HL-60/S4 (cell line): ENCODE measurements around the gene MAGED1.

Source experiments
- in situ Hi-C: fragments of 300-500 bp; cut with MboI; formaldehyde crosslinking; loops from 2 replicates; pipeline ENCODE4 v1.14.3; 2022; ENCODE audit warnings: low sequenced_read_pairs

Gene MAGED1, protein sequence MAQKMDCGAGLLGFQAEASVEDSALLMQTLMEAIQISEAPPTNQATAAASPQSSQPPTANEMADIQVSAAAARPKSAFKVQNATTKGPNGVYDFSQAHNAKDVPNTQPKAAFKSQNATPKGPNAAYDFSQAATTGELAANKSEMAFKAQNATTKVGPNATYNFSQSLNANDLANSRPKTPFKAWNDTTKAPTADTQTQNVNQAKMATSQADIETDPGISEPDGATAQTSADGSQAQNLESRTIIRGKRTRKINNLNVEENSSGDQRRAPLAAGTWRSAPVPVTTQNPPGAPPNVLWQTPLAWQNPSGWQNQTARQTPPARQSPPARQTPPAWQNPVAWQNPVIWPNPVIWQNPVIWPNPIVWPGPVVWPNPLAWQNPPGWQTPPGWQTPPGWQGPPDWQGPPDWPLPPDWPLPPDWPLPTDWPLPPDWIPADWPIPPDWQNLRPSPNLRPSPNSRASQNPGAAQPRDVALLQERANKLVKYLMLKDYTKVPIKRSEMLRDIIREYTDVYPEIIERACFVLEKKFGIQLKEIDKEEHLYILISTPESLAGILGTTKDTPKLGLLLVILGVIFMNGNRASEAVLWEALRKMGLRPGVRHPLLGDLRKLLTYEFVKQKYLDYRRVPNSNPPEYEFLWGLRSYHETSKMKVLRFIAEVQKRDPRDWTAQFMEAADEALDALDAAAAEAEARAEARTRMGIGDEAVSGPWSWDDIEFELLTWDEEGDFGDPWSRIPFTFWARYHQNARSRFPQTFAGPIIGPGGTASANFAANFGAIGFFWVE

DNA sequence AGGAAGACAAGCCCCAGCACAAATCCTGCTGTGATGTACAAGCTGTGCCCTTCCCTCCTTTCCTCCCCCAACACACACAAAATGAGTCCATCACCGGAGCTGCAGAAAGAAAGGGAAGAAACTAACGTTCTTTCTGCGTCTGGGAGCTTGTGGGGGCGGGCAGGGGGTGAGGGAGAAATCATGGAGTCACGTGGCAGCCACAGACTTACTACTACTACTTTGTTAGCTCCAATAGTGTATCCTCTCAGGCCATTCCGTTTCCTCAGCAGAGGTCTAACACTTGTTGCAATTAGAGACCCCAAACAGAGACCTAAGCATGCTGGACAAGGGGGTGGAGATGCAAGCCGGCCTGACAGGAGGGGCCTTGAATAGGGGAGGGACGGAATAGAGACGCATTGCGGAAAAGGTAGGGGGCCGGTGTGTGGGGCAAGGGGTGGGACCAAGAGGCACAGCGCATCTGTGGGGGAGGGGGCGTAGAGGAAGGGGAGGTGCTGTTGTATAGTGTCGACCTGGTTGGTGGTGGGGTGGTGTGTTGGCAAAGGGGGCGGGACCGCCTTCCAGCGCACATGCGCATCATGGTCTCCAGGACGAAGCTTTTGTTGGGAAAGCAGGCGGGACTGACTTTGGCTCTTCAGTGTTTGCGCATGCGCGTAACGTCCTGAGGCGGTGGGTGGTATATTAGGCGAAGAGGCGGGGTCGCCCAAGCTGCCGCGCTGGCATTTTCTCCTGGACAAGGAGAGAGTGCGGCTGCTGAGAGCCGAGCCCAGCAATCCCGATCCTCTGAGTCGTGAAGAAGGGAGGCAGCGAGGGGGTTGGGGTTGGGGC lies at the start of gene MAGED1:
TSS of gene MAGED1 (plus strand) at position 703 of the 825 bp plus-strand sequence. CDS start 682 bp downstream, outside the sequence.
- in situ Hi-C loops: no loop called here

DNA sequence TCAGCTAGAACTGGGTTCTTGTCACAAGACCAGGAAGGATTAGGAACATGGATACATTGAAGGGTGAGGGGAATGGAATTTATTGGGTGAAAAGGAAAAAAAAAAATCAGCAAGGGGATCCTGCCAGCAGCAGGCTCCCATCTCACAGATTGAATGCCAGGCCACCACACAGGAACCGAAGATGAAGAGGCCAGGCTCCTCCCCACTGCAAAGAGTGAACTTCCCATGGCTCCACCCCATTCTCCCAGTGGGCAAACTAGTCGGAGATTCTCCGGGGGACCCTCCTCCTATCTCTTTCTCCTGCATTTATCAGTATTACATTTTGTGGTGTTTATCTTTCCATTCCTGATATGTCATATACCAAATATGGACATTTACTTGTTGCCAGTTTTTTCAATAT lies 46.0 kb upstream of the MAGED1 start:
- in situ Hi-C loops: no loop called here

DNA sequence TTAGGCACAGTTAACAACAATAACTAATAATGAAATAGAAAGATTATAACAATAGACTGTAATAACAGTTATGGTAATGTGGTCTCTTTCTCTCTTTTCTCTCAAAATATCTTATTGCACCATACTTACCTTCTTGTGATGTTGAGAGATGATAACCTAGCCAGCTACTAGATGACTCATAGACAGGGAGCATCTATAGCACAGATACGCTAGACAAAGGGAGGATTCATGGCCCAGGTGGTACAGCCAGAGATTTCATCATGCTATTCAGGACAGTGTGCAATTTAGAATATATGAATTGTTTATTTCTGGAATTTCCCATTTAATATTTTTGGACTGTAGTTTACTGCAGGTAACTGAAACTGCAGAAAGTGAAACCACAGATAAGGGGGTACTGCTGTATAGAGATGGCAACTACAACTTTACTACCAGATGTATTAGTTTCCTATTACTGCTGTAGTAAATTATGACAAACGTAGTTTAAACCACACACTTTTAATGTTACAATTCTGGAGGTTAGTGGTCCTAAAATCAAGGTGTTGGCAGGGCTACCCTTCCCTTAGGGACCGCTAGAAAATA lies 41.8 kb upstream of the MAGED1 start:
- in situ Hi-C loops: no loop called here

DNA sequence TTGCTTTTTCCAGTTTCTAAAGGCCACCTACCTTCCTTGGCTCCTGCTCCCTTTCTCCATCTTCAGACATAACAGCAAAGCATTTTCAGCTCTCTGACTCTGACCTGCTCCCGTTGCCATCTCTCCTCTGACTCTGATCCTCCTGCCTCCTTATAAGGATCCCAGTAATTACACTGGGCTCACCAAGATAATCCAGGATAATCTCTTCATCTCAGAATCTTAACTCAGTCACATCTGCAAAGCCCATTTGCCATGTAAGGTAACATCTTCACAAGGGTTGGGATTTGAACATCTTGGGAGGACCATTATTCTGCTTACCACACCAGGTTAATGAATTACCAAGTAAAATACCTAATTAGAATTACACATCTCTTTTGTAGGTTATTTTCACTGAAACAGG lies 41.3 kb upstream of the MAGED1 start:
- in situ Hi-C loops: no loop called here

DNA sequence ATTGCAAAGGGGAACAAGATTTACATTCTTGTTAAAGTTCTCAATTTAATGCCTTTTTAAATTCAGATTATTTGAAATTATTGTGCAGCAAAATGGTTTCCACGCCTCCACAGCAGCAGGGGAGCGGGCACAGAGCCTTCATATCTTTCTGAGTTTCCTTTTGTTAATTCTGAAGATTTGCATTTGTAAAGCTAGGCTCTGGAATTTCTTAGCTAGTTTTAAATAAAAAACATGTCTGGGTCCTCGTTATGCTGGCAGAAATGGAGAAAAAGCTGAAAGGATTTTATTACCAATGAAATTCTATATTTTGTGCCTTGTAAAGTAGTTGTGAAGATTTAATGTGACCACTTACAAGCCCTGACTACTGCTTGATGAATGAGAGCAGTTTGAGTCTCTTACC lies 40.8 kb upstream of the MAGED1 start:
- in situ Hi-C loops: no loop called here

DNA sequence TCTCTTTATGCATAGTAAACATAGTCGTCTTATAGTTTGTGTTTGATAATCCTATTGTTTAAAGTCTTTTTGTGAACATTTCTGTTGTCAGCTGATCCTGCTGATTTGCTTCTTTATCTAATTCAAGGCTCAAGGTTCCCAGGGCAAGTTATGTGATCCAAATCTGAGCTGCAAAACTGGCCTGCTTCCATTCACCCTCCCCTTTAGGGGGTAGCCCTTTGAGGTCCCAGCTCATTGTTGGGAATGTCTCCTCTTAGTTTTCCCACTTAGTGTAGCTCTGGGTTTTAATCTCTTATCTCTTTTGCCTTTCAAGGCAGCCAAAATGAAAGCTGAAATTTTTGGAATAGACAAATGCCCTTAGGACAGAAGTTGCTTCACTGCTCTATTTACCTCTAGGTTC lies 40.2 kb upstream of the MAGED1 start:
- in situ Hi-C loops: no loop called here

DNA sequence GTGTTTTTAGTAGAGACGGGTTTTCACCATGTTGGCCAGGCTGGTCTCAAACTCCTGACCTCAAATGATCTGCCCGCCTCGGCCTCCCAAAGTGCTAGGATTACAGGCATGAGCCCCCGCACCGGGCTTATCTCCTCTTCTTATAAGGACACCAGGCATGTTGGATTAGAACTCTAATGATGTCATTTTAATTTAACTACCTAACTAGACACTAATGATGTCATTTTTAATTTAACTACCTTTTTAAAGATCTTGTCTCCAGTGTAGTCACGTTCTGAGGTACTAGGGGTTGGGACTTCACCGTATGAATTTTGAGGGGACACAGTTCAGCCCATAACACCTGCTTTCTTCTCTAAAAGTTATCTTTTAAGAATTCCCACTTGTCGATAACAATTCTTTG lies 37.7 kb upstream of the MAGED1 start:
- in situ Hi-C loops: no loop called here

DNA sequence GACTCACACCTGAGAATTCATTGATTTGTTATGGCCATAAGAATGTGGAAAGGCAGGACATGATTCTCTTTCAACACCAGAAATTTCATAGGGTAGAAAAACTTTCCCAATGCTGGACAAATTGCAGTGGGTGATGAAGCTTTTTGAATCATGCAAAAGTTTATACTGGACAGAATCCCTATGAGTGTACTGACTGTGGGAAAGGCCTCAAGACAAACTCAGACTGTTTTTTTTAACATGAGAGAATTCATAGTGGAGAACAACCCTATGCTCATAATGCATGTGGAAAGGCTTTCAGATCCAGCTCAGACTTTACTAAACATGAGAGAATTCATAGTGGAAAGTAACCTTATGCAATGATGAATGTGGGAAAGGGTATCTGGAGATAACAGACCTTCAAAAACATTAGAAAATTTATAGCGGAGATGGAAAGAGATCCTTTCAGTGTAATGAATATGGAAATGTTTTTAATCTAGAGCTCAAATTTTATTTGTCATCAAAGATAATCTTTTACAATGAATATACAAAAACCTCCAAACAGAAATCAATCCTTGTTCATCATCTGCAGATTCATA lies 36.2 kb upstream of the MAGED1 start:
- in situ Hi-C loops: no loop called here

DNA sequence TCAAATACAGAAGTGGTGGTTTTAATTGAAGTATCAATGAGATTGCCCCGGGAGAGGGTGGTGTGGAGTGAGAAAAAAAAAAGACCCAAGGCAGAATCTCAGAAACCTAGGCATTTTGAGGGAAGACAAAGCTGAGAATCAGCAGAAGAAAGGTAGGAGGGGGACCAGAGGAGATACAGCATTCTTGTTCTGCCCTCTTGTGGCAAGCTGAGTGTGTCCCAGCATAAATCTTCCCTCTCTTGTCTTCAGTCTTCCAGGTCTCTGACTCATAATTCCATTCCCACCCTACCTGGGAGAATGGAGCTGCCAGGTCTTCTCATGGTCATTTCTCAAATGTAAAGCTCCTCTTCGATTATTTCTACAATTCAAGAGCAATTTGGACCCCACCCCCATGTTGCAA lies 32.7 kb upstream of the MAGED1 start:
- in situ Hi-C loops: no loop called here

DNA sequence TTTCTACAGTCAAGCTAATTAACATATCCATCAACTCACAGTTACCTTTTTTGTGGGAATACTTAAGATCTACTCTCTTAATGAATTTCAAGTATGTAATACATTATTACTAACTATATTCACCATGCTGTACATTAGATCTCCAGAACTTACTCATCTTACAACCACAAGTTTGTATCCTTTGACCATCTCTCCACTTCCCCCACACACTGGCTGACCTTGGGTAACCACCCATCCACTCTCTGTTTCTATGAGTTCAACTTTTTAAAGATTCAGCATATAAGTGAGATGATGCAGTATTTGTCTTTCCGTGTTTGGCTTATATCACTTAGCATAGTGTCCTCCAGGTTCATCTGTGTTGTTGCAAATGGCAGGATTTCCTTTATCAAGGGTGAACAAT lies 30.5 kb upstream of the MAGED1 start:
- in situ Hi-C loops: no loop called here

DNA sequence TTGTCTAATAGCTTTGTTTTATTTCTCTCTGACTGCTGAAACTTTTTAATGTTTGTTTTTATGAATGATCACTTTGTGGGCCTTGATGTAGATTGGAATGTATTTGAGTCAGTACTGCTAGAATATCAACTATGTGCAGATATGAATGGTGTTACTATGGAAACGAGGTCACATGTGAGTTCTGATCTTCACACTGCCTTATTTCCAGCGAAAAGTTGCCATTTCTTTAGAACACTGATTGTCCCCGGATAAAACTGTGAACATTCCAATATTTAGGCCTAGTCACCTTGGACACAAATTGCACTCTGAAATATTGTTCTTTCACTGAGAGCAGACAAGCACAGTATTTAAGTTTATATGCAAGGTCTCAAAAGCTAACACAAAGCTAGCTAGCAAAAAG lies 27.2 kb upstream of the MAGED1 start:
- in situ Hi-C loops: no loop called here

DNA sequence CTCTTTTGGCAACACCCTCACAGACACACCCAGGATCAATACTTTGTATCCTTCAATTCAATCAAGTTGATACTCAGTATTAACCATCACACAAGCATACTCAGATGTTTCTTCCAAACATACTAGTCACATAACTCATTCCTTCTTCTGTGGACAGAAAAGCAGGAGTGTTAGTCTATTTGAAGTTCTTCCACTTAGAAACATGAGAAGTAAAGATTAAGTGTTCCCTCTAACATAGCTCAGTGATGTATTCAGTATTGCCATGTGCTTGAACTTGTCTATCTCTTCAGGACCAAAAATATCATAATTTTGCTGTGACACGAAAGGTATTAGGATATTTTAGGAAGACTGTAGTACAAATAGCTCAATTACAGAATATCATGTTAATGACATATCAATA lies 25.8 kb upstream of the MAGED1 start:
- in situ Hi-C loops: no loop called here

DNA sequence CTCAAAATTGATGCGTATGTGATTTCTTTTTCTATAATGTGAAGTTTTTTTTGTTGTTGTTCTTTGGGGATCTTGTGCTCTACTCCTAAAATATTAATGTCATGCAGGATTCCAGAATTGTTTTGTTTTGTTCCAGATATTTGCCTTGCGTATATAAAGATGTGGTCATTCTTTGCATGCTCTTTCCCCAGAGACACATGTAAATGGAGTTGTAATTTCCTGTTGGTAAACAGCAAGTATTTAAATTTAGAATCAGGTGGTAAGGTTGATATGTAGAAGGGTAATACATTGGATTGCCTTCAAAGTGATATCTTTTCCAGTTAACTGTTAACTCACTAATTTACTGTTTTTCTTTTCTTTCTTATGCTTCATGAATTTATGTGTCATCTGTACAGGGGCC lies 23.1 kb upstream of the MAGED1 start:
- in situ Hi-C loops: no loop called here

DNA sequence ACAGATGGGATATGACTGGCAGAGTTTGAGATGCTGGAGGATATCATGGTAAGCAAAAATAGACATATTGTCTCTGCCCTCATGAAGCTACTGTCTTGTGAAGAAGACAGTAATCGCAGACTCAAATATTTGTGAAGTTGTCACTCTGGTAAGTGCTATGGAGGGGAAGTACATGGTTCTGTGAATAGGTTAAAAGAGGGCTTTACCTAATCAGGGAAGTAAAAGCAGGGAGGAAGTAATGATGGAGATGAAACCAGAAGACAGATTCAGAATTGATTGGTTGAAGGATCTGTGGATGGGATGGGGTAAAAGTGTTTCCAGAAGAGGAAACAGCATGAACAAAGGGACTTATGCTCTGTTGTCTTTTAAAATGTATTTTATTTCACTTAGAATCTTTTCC lies 19.3 kb upstream of the MAGED1 start:
- in situ Hi-C loops: no loop called here

DNA sequence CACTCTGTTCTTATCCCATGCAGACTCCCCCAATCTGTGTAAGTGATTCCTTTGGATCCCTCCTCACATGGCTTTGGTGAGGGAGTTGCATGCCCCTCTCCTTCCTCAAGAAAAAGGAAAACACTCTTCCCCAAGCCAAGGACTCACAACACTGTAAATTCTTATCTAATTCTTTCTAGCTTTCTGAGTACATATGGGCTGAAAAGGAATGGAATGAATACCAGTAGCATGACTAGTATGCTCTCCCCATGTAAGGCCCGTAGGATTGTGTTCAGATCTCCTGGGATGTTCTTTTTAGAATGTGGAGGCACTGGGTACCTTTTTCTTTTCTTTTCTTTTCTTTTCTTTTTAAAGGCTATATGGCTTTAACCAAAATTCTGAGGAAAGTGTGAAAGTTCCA lies 17.0 kb upstream of the MAGED1 start:
- in situ Hi-C loops: no loop called here

DNA sequence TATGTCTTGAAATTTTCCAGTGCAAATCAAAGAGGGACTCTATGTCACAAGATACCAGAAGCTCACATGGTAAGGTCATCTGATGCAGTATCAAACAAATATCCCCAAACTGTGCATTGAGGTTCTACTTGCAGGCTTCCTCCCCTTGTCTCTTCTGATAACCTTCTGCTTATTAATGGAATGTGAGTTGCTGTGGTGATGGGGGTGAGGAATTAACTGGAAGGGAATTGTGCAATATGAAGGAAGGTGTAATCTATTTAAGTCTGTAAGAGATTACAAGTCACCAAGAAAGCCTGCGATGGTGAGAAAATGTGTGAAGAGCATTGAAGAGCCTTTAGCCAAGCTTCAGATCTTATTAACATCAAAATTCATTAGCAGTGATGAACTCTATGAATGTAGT lies 15.4 kb upstream of the MAGED1 start:
- in situ Hi-C loops: no loop called here

DNA sequence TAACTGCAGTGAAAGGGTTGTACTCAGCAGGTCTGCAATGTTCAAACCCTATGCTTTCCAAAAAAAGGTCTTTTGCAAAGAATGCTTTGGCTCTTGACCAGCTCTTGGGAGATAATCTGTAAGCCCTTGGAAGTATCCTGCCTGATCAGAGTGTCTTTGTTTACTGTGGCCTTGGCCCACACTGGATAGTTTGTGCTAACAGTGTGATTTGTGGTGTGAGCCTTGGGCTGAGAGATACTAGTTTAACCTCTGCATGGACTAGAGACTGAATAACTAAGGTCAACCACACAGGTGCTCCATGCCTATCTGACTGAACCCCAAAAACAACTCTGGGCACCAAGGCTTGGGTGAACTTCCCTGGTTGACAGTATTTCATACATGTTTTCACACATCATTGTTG lies 3.6 kb upstream of the MAGED1 start:
- in situ Hi-C loops: no loop called here

DNA sequence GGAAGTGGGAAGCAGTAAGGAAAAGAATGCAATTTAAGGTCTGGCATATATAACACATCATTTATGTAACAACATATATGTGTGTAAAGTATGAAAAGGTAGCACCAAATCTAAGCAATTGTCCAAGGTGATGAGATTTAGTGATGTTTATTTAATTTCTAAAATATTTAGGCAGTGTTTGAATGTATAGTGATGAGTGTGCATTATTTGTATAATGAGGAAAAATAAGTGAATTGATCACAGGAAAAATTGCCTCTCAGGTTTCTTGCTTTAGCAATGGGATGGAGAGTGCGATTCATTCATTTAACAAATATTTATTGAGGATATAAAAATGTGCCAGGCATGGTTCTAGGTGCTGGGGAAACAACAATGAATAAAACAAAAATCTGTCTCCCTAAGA lies 2.2 kb upstream of the MAGED1 start:
- in situ Hi-C loops: no loop called here

DNA sequence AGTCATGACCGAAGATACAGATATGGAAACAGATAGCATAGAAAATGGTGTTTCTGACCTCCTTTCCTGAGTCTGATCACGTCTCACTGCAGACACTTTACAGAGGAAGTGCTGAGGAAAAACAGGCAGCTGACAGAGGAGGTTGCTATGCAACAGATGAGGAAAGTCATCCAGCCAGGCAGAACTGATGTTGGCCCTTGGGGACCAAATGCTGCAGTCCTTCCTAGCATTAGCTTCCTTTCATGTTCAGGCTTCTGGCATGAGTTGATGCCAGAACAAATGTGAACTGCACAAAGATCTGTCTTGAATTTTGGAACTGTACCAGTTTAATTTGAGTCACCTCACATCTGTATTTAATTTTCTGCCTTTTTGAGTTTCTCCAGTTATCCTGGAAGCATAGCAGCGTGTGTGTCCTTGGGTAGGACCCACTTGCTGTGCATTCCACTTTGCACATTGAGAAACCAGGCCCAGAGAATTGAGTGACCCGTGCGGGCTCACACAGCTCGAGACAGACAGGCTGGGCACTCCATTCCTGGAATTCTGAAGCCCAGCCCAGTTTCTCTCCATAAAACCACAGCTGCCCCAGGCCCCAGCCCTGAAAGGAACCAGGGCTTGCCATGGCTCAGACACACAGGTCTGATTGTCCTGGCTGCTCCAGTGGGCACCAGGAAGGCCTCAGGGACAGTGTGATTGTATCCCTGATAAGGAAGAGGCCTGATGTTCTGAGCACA lies 1.4 kb upstream of the MAGED1 start:
- in situ Hi-C loops: no loop called here
